Stomach (tissue), 4 donors: ENCODE measurements around the gene KRTAP10-9.

Experiments
- CTCF ChIP-seq, 7 experiments: fragments of 450-650 bp in 4 of 7; fragments of 200-600 bp in 3 of 7; sonication (generic) in 3 of 7; IDR thresholded peaks; one replicate each; pipeline ENCODE4 v1.5.1; 2016 to 2019; ENCODE audit warnings: antibody characterized with exemption in 7 of 7, control low read depth in 2 of 7, mild to moderate bottlenecking in 1 of 7
- EP300 ChIP-seq: sonication (generic); formaldehyde crosslinking; IDR thresholded peaks from one replicate; pipeline ENCODE4 v1.6.1; 2017; ENCODE audit warnings: antibody characterized with exemption
- POLR2A ChIP-seq, 4 donors: fragments of 450-650 bp; IDR thresholded peaks; one replicate each; pipeline ENCODE4 v1.6.1; 2016; ENCODE audit warnings: antibody characterized with exemption in 4 of 4, control low read depth in 2 of 4, mild to moderate bottlenecking in 1 of 4, moderate library complexity in 1 of 4

GRCh38 chr21:44602463-44602850, 24.4 kb upstream of the KRTAP10-9 start:
- TF ChIP-seq EP300: no peak
- TF ChIP-seq CTCF (IDR thresholded peaks at IDR 0.05): no peak
- no peak for TF ChIP-seq POLR2A (IDR thresholded peaks at IDR 0.05)
